K562 (cell line): ENCODE results near the gene ST8SIA1. TPM values are rescaled to one million over a fixed set of nuclear protein-coding genes. Genes with fewer than 3 reads are reported as not detected.

Experiments used
- ATAC-seq: fragments of 200-7000 bp; cut with Tn5 transposase; 3 replicates; pipeline ENCODE4 v1.9.1; 2020; ENCODE audit warnings: moderate library complexity
- BruUV-seq: library from RNA; stranded (reverse); fragments of 400-500 nt; replicated peaks from 2 replicates; lab custom pipeline; 2021; lab: Mats Ljungman, UMichigan
- CTCF ChIA-PET: fragments of 300-600 bp; formaldehyde crosslinking; extraction: SDS; loops from one replicate; lab custom pipeline; 2021; ENCODE audit warnings: low intra/inter-chr PET ratio; lab: Yijun Ruan, JAX
- POLR2A ChIA-PET: fragments of 300-600, 350-650 bp; sonication (Branson Sonifier 250); formaldehyde crosslinking; extraction: SDS; loops from one replicate; lab custom pipeline; 2021; ENCODE audit warnings: antibody characterized with exemption, inconsistent platforms; lab: Yijun Ruan, JAX
- DNase-seq, 4 experiments: peaks; one replicate each; pipeline versions ENCODE4 v3.0.0 to v3.0.0-alpha.2; 2011 to 2018; ENCODE audit warnings: low spot score in 3 of 4, mixed read lengths in 3 of 4; ENCODE audit errors: extremely low read depth in 1 of 4
- FAIRE-seq: peaks from 2 replicates; lab custom pipeline; 2011; peaks lifted over from hg19 to GRCh38; lab: Jason Lieb, UNC
- H2AFZ ChIP-seq: 2 replicates; pipeline ENCODE4 v1.6.0; 2011; ENCODE audit warnings: low read depth, low read length, control low read depth, inconsistent platforms
- H3K27ac ChIP-seq: fragments of 200-600 bp; 3 replicates; pipeline ENCODE4 v1.8.0; 2011; ENCODE audit warnings: low read depth, mild to moderate bottlenecking, control low read depth, inconsistent platforms, low read length, moderate library complexity, mixed read lengths; ENCODE audit errors: extremely low read depth
- H3K27me3 ChIP-seq, 2 experiments: fragments of 300-600 bp in 1 of 2; 2 replicates in 1 of 2; 3 replicates in 1 of 2; pipeline versions ENCODE4 v1.6.0 to v1.8.0; 2011; ENCODE audit warnings: inconsistent platforms in 2 of 2, low read length in 2 of 2, mild to moderate bottlenecking in 1 of 2, mixed read lengths in 1 of 2, moderate library complexity in 1 of 2; ENCODE audit not compliant: control insufficient read depth in 2 of 2, insufficient read depth in 2 of 2
- H3K36me3 ChIP-seq: fragments of 300-600 bp; 3 replicates; pipeline ENCODE4 v1.8.0; 2011; ENCODE audit warnings: mild to moderate bottlenecking, low read length, inconsistent platforms; ENCODE audit not compliant: control insufficient read depth, insufficient read depth
- H3K4me1 ChIP-seq, 2 experiments: fragments of 200-600 bp in 1 of 2; replicated peaks in 1 of 2; 2 replicates in 1 of 2; 3 replicates in 1 of 2; pipeline versions ENCODE4 v1.5.1 to v1.8.0; 2011; ENCODE audit warnings: inconsistent platforms in 2 of 2, low read length in 2 of 2, mild to moderate bottlenecking in 1 of 2, mixed read lengths in 1 of 2, moderate library complexity in 1 of 2; ENCODE audit not compliant: control insufficient read depth in 2 of 2, insufficient read depth in 2 of 2
- H3K4me2 ChIP-seq: 2 replicates; pipeline ENCODE4 v1.6.1; 2011; ENCODE audit warnings: low read length, control low read depth, inconsistent platforms, mixed read lengths; ENCODE audit not compliant: insufficient read depth
- H3K4me3 ChIP-seq: fragments of 200-600 bp; sonication (generic), shearing (Covaris generic); 2 replicates; pipeline ENCODE4 v1.5.1; 2016; ENCODE audit warnings: control low read depth, inconsistent platforms
- H3K79me2 ChIP-seq: fragments of 200-600 bp; 3 replicates; pipeline ENCODE4 v1.8.0; 2011; ENCODE audit warnings: low read length, inconsistent platforms; ENCODE audit not compliant: control insufficient read depth, insufficient read depth
- H3K9ac ChIP-seq, 2 experiments: 2 replicates each; pipeline versions ENCODE4 v1.6.0 to v1.6.1; 2011; ENCODE audit warnings: low read depth in 2 of 2, low read length in 2 of 2, control low read depth in 1 of 2, inconsistent platforms in 1 of 2, mild to moderate bottlenecking in 1 of 2, mixed read lengths in 1 of 2; ENCODE audit not compliant: insufficient read depth in 1 of 2
- H3K9me1 ChIP-seq: one replicate; pipeline ENCODE4 v1.6.0; 2011; ENCODE audit warnings: inconsistent platforms, mild to moderate bottlenecking, low read length, moderate library complexity; ENCODE audit not compliant: control insufficient read depth, insufficient read depth
- H3K9me3 ChIP-seq: replicated peaks from 2 replicates; pipeline ENCODE4 v1.5.1; 2011; ENCODE audit warnings: low read depth, low read length, inconsistent platforms; ENCODE audit not compliant: control insufficient read depth, insufficient read depth
- H4K20me1 ChIP-seq: replicated peaks from 2 replicates; pipeline ENCODE4 v1.6.1; 2011; ENCODE audit warnings: low read length, inconsistent platforms, mixed read lengths; ENCODE audit not compliant: control insufficient read depth, insufficient read depth
- CBFA2T3 ChIP-seq: fragments of 450-650 bp; IDR thresholded peaks from 2 replicates; pipeline ENCODE4 v1.6.1; 2017
- CREB3L1 ChIP-seq: fragments of 450-650 bp; IDR thresholded peaks from 2 replicates; pipeline ENCODE4 v1.6.1; 2014; ENCODE audit warnings: low read depth, mild to moderate bottlenecking, moderate library complexity, borderline replicate concordance
- CTBP1 ChIP-seq: fragments of 450-650 bp; IDR thresholded peaks from 2 replicates; pipeline ENCODE4 v1.6.1; 2016; ENCODE audit warnings: borderline replicate concordance
- EP300 ChIP-seq: IDR thresholded peaks from 2 replicates; pipeline ENCODE4 v1.6.1; 2012; ENCODE audit warnings: low read length, improper control_type of control experiment
- FOXO4 ChIP-seq: fragments of 450-650 bp; formaldehyde crosslinking; IDR thresholded peaks from 2 replicates; pipeline ENCODE4 v1.4.0; 2020; ENCODE audit warnings: mild to moderate bottlenecking, moderate library complexity
- HNRNPUL1 ChIP-seq: fragments of 200-400 bp; formaldehyde crosslinking; IDR thresholded peaks from 2 replicates; pipeline ENCODE4 v1.6.1; 2017; ENCODE audit warnings: low read length
- HOXB6 ChIP-seq: fragments of 250-450 bp; sonication (Bioruptor Pico); IDR thresholded peaks from 2 replicates; pipeline ENCODE4 v1.5.1; 2022; ENCODE audit warnings: mild to moderate bottlenecking, borderline replicate concordance
- JUND ChIP-seq, 2 experiments: IDR thresholded peaks; 2 replicates in 1 of 2; 3 replicates in 1 of 2; pipeline ENCODE4 v1.6.1; 2011; ENCODE audit warnings: borderline replicate concordance in 2 of 2, low read depth in 2 of 2, low read length in 2 of 2, improper control_type of control experiment in 1 of 2, missing biosample characterization in 1 of 2, missing genetic modification characterization in 1 of 2, missing genetic modification reagents in 1 of 2
- MTA2 ChIP-seq: fragments of 450-650 bp; IDR thresholded peaks from 2 replicates; pipeline ENCODE4 v1.6.1; 2016; ENCODE audit warnings: low read depth
- NBN ChIP-seq: fragments of 450-650 bp; IDR thresholded peaks from 2 replicates; pipeline ENCODE4 v1.6.1; 2016; ENCODE audit warnings: low read depth, mild to moderate bottlenecking
- NCOR1 ChIP-seq: fragments of 450-650 bp; IDR thresholded peaks from 2 replicates; pipeline ENCODE4 v1.6.1; 2016; ENCODE audit warnings: mild to moderate bottlenecking, moderate library complexity
- POLR2AphosphoS5 ChIP-seq: IDR thresholded peaks from 2 replicates; pipeline ENCODE4 v1.6.1; 2011; ENCODE audit warnings: mild to moderate bottlenecking, low read depth, low read length, moderate library complexity; ENCODE audit not compliant: control insufficient read depth, insufficient read depth
- SMARCA4 ChIP-seq: fragments of 450-650 bp; IDR thresholded peaks from 2 replicates; pipeline ENCODE4 v1.6.1; 2016
- SOX6 ChIP-seq: fragments of 450-650 bp; IDR thresholded peaks from 2 replicates; pipeline ENCODE4 v1.6.1; 2014; ENCODE audit warnings: mild to moderate bottlenecking
- TAL1 ChIP-seq: fragments of 450-650 bp; IDR thresholded peaks from 2 replicates; pipeline ENCODE4 v1.6.1; 2016; ENCODE audit warnings: mild to moderate bottlenecking
- TEAD4 ChIP-seq, 2 experiments: sonication (generic) in 1 of 2; formaldehyde crosslinking in 1 of 2; IDR thresholded peaks; 2 replicates each; pipeline versions ENCODE4 v1.6.1 to v1.8.0; 2012 to 2022; ENCODE audit warnings: borderline replicate concordance in 1 of 2, inconsistent platforms in 1 of 2, low read length in 1 of 2, mild to moderate bottlenecking in 1 of 2, missing genetic modification reagents in 1 of 2
- ZNF76 ChIP-seq: fragments of 250-450 bp; sonication (Bioruptor Pico); IDR thresholded peaks from 2 replicates; pipeline ENCODE4 v1.4.0; 2020; ENCODE audit warnings: mild to moderate bottlenecking, moderate library complexity, borderline replicate concordance
- WGBS: fragments of 100-300 bp; shearing (Covaris generic); methylation state at CpG from one replicate; pipeline ENCODE4 v1.1.6; 2016; ENCODE audit warnings: low coverage, mixed read lengths; ENCODE audit not compliant: insufficient coverage; ENCODE audit errors: missing lambda C conversion rate; 5-methylcytosine and 5-hydroxymethylcytosine counted together
- in situ Hi-C: fragments of 300-500 bp; cut with MboI; formaldehyde crosslinking; loops from 4 replicates; pipeline ENCODE4 v1.15.0; 2018; ENCODE audit warnings: inconsistent platforms, mixed read lengths
- intact Hi-C: fragments of 100-400 bp; cut with micrococcal nuclease; formaldehyde crosslinking; loops from 2 replicates; pipeline ENCODE4 v1.14.2; 2022
- polyA plus RNA-seq, 8 experiments: library from polyadenylated mRNA; depleted of rRNA in 4 of 8; stranded (reverse) in 5 of 8; unstranded in 3 of 8; fragments of >200 nt; fragmentation: Nextera tagmentation in 2 of 8; fragmentation: Illumina TruSeq in 1 of 8; extraction: Ambion mirVana in 2 of 8; extraction: Trizol in 1 of 8; gene quantifications; 2 replicates each; pipeline versions ENCODE4 v1.2.1 to v1.2.3, GENCODE V29; 2011 to 2014; ENCODE audit warnings: inconsistent platforms in 1 of 8, missing spikeins in 1 of 8
- total RNA-seq, 7 experiments: library from RNA; depleted of rRNA in 6 of 7; stranded (reverse); fragments of >200 nt in 6 of 7; fragmentation: Illumina TruSeq in 2 of 7; extraction: Trizol in 2 of 7; gene quantifications; 2 replicates each; pipeline versions ENCODE4 v1.2.1 to v1.2.3, GENCODE V29; 2011 to 2021; ENCODE audit warnings: low replicate concordance in 1 of 7

Gene ST8SIA1
- total and polyA plus RNA-seq, 9 of the 15 experiments (the other 6 are each of a cell fraction or from before 2014, with no cell fraction given), result 0.86 to 26.3 (median 4.3) TPM

DNA sequence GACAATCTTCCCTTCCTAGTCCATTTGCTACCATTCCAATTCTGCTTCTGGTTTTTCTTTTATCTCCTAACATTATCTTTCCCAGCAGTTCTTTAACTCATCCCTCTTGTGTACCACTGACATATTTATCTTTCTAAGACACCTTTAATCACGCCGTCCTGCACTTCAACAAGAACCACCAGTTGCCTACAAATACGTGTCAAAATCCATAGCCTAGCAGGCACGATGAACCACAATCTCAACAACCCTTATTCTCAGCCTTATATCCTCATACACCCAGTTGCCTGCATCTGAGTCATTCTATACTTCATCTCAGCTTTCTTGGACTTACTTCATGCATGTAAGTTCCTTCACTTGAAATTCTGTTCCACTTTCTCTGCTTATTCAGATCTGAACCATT, 16.4 kb upstream of the ST8SIA1 start:
- no peaks in the 10 kb centered on the region for H3K36me3 ChIP-seq
- peaks cover 0 to 19% of the 10 kb centered on the region in 2 experiments; a peak in 2 of 5 replicates for H3K4me1 ChIP-seq
- H3K27me3 ChIP-seq, result no peaks in the 10 kb centered on the region
- ChIA-PET POLR2A (interaction anchor here (1.0 to 1.2 kb wide), 2 partner anchors 10 to 693 kb away, joined by 3 to 5 read pairs; partner anchors contain the start of gene LDHB), CTCF (no interaction called here)
- in situ Hi-C loops, result no loop called here
- FAIRE-seq (no peak), DNase-seq (peak in 1 of 4 experiments; percentile 45), ATAC-seq (peak; percentile 29; the same call in 1 of the 3 replicates)
- H4K20me1 ChIP-seq, result no peaks in the 10 kb centered on the region
- no peak overlapping the region for H3K27ac ChIP-seq
- peak overlapping the region; percentile 4; the same call in 1 of the 2 replicates for H3K4me2 ChIP-seq
- no peak overlapping the region for H3K4me3 ChIP-seq
- H3K9ac ChIP-seq, result no peak overlapping the region
- no peaks in the 10 kb centered on the region for H3K79me2 ChIP-seq
- no TSS peak for BruUV-seq
- intact Hi-C loops, result no loop called here
- H3K9me1 ChIP-seq, result no peaks in the 10 kb centered on the region
- no peak overlapping the region for H2AFZ ChIP-seq
- WGBS, result 5% methylated on average over 4 of the region's 4 CpGs
- H3K9me3 ChIP-seq, result no peaks in the 10 kb centered on the region
- TF ChIP-seq CBFA2T3 (peak; percentile 85), CTBP1 (peak; percentile 62; the same call in 1 of the 2 replicates), HNRNPUL1 (no peak), ZNF76 (CRISPR knock-in tag) (no peak), FOXO4 (CRISPR knock-in tag) (no peak), EP300 (0 out of 2 replicates have a peak, but pooled peaks have one; percentile 26), MTA2 (peak; percentile 76), TAL1 (peak; percentile 80), CREB3L1 (no peak), JUND (IDR thresholded peaks at IDR 0.05; ENCODE audit: borderline replicate concordance, low read depth, low read length) (no peak), JUND (tag; IDR thresholded peaks at IDR 0.05; ENCODE audit: borderline replicate concordance, low read depth, low read length) (0 out of 3 replicates have a peak, but pooled peaks have one; percentile 12), NCOR1 (peak; percentile 60), SOX6 (peak; percentile 55; the same call in 1 of the 2 replicates), SMARCA4 (peak; percentile 49; the same call in 1 of the 2 replicates), NBN (no peak; the same call in 1 of the 2 replicates), POLR2AphosphoS5 (0 out of 2 replicates have a peak, but pooled peaks have one; percentile 32), HOXB6 (CRISPR knock-in tag) (no peak), TEAD4 (IDR thresholded peaks at IDR 0.05; ENCODE audit: low read length) (peak; percentile 82), TEAD4 (CRISPR knock-in tag; IDR thresholded peaks at IDR 0.05; ENCODE audit: borderline replicate concordance) (no peak)
